Stomach (tissue), 9 donors: ENCODE results near the gene KLLN. TPM values are rescaled to one million over a fixed set of nuclear protein-coding genes. Genes with fewer than 3 reads are reported as not detected.

Experiments
- DNase-seq, 2 donors: peaks; one replicate each; pipeline versions ENCODE4 v3.0.0 to v3.0.0-alpha.2; 2013 to 2019
- H3K27ac ChIP-seq, 5 donors: fragments of 200-600 bp in 4 of 5; sonication (generic) in 4 of 5; one replicate each; pipeline ENCODE4 v1.5.1; 2013 to 2019; ENCODE audit warnings: mild to moderate bottlenecking in 1 of 5, moderate library complexity in 1 of 5
- H3K27me3 ChIP-seq, 3 donors: fragments of 200-600 bp; sonication (generic); one replicate each; pipeline ENCODE4 v1.5.1; 2017 to 2019; ENCODE audit warnings: mixed run types in 1 of 3
- H3K36me3 ChIP-seq, 4 donors: fragments of 200-600 bp; sonication (generic); 1 replicate in 3 of 4; 2 replicates in 1 of 4; pipeline ENCODE4 v1.5.1; 2016 to 2019
- H3K4me1 ChIP-seq, 4 donors: fragments of 200-600 bp; sonication (generic); one replicate each; pipeline ENCODE4 v1.5.1; 2016 to 2019
- H3K4me3 ChIP-seq, 4 donors: fragments of 200-600 bp; sonication (generic) in 3 of 4; one replicate each; pipeline ENCODE4 v1.5.1; 2016 to 2019; ENCODE audit warnings: mild to moderate bottlenecking in 1 of 4
- H3K9me3 ChIP-seq, 4 donors: fragments of 200-600 bp; sonication (generic); one replicate each; pipeline ENCODE4 v1.5.1; 2016 to 2019
- CTCF ChIP-seq, 7 experiments: fragments of 450-650 bp in 4 of 7; fragments of 200-600 bp in 3 of 7; sonication (generic) in 3 of 7; IDR thresholded peaks; one replicate each; pipeline ENCODE4 v1.5.1; 2016 to 2019; ENCODE audit warnings: antibody characterized with exemption in 7 of 7, control low read depth in 2 of 7, mild to moderate bottlenecking in 1 of 7
- EP300 ChIP-seq: sonication (generic); formaldehyde crosslinking; IDR thresholded peaks from one replicate; pipeline ENCODE4 v1.6.1; 2017; ENCODE audit warnings: antibody characterized with exemption
- POLR2A ChIP-seq, 4 donors: fragments of 450-650 bp; IDR thresholded peaks; one replicate each; pipeline ENCODE4 v1.6.1; 2016; ENCODE audit warnings: antibody characterized with exemption in 4 of 4, control low read depth in 2 of 4, mild to moderate bottlenecking in 1 of 4, moderate library complexity in 1 of 4
- POLR2AphosphoS5 ChIP-seq, 3 donors: sonication (generic); formaldehyde crosslinking; IDR thresholded peaks; one replicate each; pipeline ENCODE4 v1.6.1; 2016; ENCODE audit warnings: antibody characterized with exemption in 3 of 3
- WGBS, 5 donors: extraction: QIAGEN DNeasy Blood & Tissue Kit in 3 of 5; methylation state at CpG; one replicate each; pipeline versions ENCODE4 v1.1.5 to v1.1.7; 2013 to 2018; 5-methylcytosine and 5-hydroxymethylcytosine counted together
- intact Hi-C: fragments of 100-400 bp; cut with DNase I; formaldehyde crosslinking; loops from one replicate; pipeline ENCODE4 v1.15.1; 2023; ENCODE audit warnings: low total_unique reads
- polyA plus RNA-seq, 3 donors: library from polyadenylated mRNA; stranded (reverse); fragments of 200-250 nt; gene quantifications; one replicate each; pipeline ENCODE4 v1.2.3, GENCODE V29; 2013
- total RNA-seq, 5 donors: library from RNA; depleted of rRNA; stranded (reverse); fragments of >200 nt; gene quantifications; one replicate each; pipeline versions ENCODE4 v1.1.0 to v1.2.3, GENCODE V29; 2014 to 2016
- donor health status: healthy with polysubstance abuse.
- donor health status: Bipolar disorder and iron deficiency.
- donor health status: healthy.

The KLLN gene
- total and polyA plus RNA-seq, 8 donors: 0.18 to 0.37 (median 0.27) TPM; not detected in 4

DNA sequence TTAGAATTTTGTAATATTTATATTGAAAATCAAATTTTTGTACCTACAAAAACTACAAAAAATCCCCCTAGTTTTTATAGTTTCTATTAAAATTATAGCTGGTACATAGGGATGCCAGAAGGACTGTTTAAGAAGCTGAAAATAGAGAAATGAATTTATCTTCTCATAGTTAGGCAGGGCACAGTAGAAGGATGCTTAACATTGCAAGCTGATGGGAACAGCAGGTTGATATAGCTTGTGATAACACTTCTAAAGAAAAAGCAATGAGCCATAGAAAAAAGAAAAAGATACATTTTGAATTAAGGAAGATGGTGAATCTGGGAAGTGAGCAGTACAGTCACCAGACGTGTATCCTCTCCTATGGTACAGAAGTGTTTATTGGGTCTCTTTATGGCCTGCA, 32.1 kb upstream of the KLLN start:
- intact Hi-C loops: no loop called here
- Histone ChIP-seq H3K4me3 (no peak overlapping the region), H3K27me3 (no peaks in the 10 kb centered on the region), H3K4me1 (peaks cover 5 to 56% (median 30%) of the 10 kb centered on the region in 4 donors), H3K27ac (no peak overlapping the region), H3K9me3 (no peaks in the 10 kb centered on the region), H3K36me3 (peaks cover 3 to 24% (median 11%) of the 10 kb centered on the region in 4 donors)
- DNase-seq: no peak
- 47 to 83% (median 71%) methylated on average over 1 of the region's 1 CpG for WGBS, 5 donors
- no peak for TF ChIP-seq EP300
- TF ChIP-seq POLR2A (IDR thresholded peaks at IDR 0.05): no peak

GRCh38 chr10:87887548-87888289, 24.4 kb upstream of the KLLN start:
- Histone ChIP-seq H3K27me3 (no peaks in the 10 kb centered on the region), H3K4me3 (no peak overlapping the region), H3K36me3 (peaks cover 0 to 36% (median 28%) of the 10 kb centered on the region in 4 donors), H3K9me3 (peaks cover 0 to 6% (median 0%) of the 10 kb centered on the region in 4 donors), H3K27ac (no peak overlapping the region), H3K4me1 (peaks cover 0 to 61% (median 16%) of the 10 kb centered on the region in 4 donors)
- WGBS, 5 donors: 86 to 100% (median 95%) methylated on average over 2 of the region's 2 CpGs
- intact Hi-C loops: no loop called here
- DNase-seq: no peak
- TF ChIP-seq EP300: no peak
- TF ChIP-seq CTCF (IDR thresholded peaks at IDR 0.05): no peak
- TF ChIP-seq POLR2A (IDR thresholded peaks at IDR 0.05): no peak
- no peak for TF ChIP-seq POLR2AphosphoS5 (IDR thresholded peaks at IDR 0.05)

GRCh38 chr10:87887146-87887545, 23.8 kb upstream of the KLLN start:
- no peak for DNase-seq
- Histone ChIP-seq H3K9me3 (peaks cover 0 to 6% (median 0%) of the 10 kb centered on the region in 4 donors), H3K27me3 (no peaks in the 10 kb centered on the region), H3K27ac (no peak overlapping the region), H3K4me1 (peaks cover 0 to 62% (median 17%) of the 10 kb centered on the region in 4 donors), H3K36me3 (peaks cover 0 to 36% (median 28%) of the 10 kb centered on the region in 4 donors), H3K4me3 (no peak overlapping the region)
- intact Hi-C loops: no loop called here
- TF ChIP-seq POLR2AphosphoS5 (IDR thresholded peaks at IDR 0.05) (no peak), POLR2A (IDR thresholded peaks at IDR 0.05) (no peak), EP300 (no peak), CTCF (IDR thresholded peaks at IDR 0.05) (no peak)
- 90 to 100% (median 98%) methylated on average over 1 of the region's 1 CpG for WGBS, 5 donors

GRCh38 chr10:87886635-87887034, 23.3 kb upstream of the KLLN start:
- Histone ChIP-seq H3K4me3 (no peak overlapping the region), H3K9me3 (peaks cover 0 to 6% (median 0%) of the 10 kb centered on the region in 4 donors), H3K27me3 (no peaks in the 10 kb centered on the region), H3K36me3 (peaks cover 0 to 36% (median 28%) of the 10 kb centered on the region in 4 donors), H3K4me1 (peaks cover 0 to 61% (median 17%) of the 10 kb centered on the region in 4 donors), H3K27ac (no peak overlapping the region)
- DNase-seq: no peak
- no peak for TF ChIP-seq EP300
- no peak for TF ChIP-seq CTCF (IDR thresholded peaks at IDR 0.05)
- TF ChIP-seq POLR2A (IDR thresholded peaks at IDR 0.05): no peak
- no peak for TF ChIP-seq POLR2AphosphoS5 (IDR thresholded peaks at IDR 0.05)
- WGBS, 5 donors: 93 to 98% (median 96%) methylated on average over 2 of the region's 2 CpGs
- intact Hi-C loops: no loop called here
